C4-2B (cell line): ENCODE measurements around the gene OLA1.

Source experiments
- ZFX ChIP-seq: fragments of 450-650 bp; IDR thresholded peaks from 2 replicates; pipeline ENCODE4 v1.6.1; 2017
- TF ChIP-seq, protein P1 (sequence below): fragments of 450-650 bp; conservative IDR thresholded peaks from 2 replicates; pipeline ENCODE4 v1.5.1; 2017; ENCODE audit warnings: mild to moderate bottlenecking

DNA sequence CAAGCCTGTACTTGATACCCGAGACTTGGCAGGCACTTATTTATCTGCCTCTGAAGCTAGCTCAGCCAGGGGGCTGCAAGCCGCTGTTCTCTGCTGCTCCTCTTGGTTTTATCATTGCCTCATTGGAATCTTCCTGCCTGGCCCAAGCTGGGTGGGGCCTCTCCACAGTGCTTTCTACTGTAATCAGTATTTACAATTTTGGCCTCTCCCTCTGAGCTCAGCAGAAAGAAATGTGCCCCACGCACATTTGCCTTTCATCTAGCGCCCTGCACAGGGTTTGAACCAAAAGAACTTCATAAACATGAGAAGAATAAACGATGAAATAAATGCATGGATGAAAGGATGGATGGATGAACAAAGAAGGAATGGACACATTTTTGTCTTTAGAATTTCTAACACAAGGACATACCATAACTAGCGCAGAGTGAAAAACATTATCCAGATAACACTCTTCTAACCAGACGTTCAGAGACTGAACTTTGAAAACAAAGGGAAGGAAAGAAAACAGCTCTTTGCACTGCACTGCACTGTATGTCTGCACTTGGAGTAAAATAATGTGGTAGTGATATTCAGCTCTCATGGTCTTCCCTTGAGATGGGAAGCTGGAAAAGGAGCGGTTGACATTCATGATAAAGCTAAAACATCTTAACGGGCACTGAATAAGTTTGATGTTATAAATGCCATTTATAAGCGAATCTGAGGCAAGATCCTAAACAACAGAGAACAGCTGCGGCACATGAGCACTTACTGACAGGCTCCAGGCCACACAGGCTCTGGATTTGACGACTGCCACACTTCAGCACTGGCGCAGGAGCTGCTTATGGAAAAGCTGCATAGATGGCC is 196.4 kb downstream of the OLA1 start:
- TF ChIP-seq, protein P1, sequence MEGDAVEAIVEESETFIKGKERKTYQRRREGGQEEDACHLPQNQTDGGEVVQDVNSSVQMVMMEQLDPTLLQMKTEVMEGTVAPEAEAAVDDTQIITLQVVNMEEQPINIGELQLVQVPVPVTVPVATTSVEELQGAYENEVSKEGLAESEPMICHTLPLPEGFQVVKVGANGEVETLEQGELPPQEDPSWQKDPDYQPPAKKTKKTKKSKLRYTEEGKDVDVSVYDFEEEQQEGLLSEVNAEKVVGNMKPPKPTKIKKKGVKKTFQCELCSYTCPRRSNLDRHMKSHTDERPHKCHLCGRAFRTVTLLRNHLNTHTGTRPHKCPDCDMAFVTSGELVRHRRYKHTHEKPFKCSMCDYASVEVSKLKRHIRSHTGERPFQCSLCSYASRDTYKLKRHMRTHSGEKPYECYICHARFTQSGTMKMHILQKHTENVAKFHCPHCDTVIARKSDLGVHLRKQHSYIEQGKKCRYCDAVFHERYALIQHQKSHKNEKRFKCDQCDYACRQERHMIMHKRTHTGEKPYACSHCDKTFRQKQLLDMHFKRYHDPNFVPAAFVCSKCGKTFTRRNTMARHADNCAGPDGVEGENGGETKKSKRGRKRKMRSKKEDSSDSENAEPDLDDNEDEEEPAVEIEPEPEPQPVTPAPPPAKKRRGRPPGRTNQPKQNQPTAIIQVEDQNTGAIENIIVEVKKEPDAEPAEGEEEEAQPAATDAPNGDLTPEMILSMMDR = no peak
- no peak for TF ChIP-seq ZFX
